SK-N-SH treated with all-trans-retinoic acid at 6 μM for 48 hours (cell line): ENCODE measurements around the gene ULBP1.
"Not testable (repeated sequence)": the region's sequence is repeated elsewhere in the genome, so short reads cannot be mapped to it uniquely, and the experiment has no call there.

Source experiments
- ATAC-seq: fragments of 200-7000 bp; cut with Tn5 transposase; 3 replicates; pipeline ENCODE4 v1.9.1; 2020; ENCODE audit warnings: mild to moderate bottlenecking, moderate library complexity
- ARNTL ChIP-seq: fragments of 450-650 bp; formaldehyde crosslinking; IDR thresholded peaks from 2 replicates; pipeline ENCODE4 v1.5.0; 2020; ENCODE audit warnings: low read depth, mild to moderate bottlenecking, moderate library complexity, borderline replicate concordance
- BACH2 ChIP-seq: fragments of 250-450 bp; sonication (Bioruptor Pico); IDR thresholded peaks from 2 replicates; pipeline ENCODE4 v1.9.0; 2021; ENCODE audit warnings: mild to moderate bottlenecking, borderline replicate concordance
- CREB5 ChIP-seq: fragments of 250-450 bp; sonication (Bioruptor Pico); IDR thresholded peaks from 2 replicates; pipeline ENCODE4 v1.5.1; 2020; ENCODE audit warnings: low read depth, mild to moderate bottlenecking, moderate library complexity
- CSRNP3 ChIP-seq: fragments of 250-450 bp; sonication (Bioruptor Pico); IDR thresholded peaks from 2 replicates; pipeline ENCODE4 v1.5.1; 2021; ENCODE audit warnings: mild to moderate bottlenecking, moderate library complexity
- ESRRG ChIP-seq: fragments of 250-450 bp; sonication (Bioruptor Pico); IDR thresholded peaks from 2 replicates; pipeline ENCODE4 v1.6.1; 2021; ENCODE audit warnings: mild to moderate bottlenecking
- GLIS3 ChIP-seq: fragments of 250-450 bp; sonication (Bioruptor Pico); IDR thresholded peaks from 2 replicates; pipeline ENCODE4 v1.5.0; 2020; ENCODE audit warnings: mild to moderate bottlenecking, moderate library complexity
- ISL1 ChIP-seq: fragments of 250-450 bp; sonication (Bioruptor Pico); IDR thresholded peaks from 2 replicates; pipeline ENCODE4 v2.1.2; 2022; ENCODE audit warnings: mild to moderate bottlenecking, moderate library complexity
- OSR1 ChIP-seq: fragments of 250-450 bp; sonication (Bioruptor Pico); IDR thresholded peaks from 2 replicates; pipeline ENCODE4 v1.8.0; 2022; ENCODE audit warnings: moderate library complexity, mild to moderate bottlenecking, inconsistent platforms
- PPARA ChIP-seq: fragments of 250-450 bp; sonication (Bioruptor Pico); IDR thresholded peaks from 2 replicates; pipeline ENCODE4 v1.5.0; 2020; ENCODE audit warnings: mild to moderate bottlenecking, borderline replicate concordance
- TCF4 ChIP-seq: fragments of 250-450 bp; sonication (Bioruptor Pico); IDR thresholded peaks from 2 replicates; pipeline ENCODE4 v1.8.0; 2021; ENCODE audit warnings: mild to moderate bottlenecking, moderate library complexity, borderline replicate concordance
- TOX ChIP-seq: fragments of 250-450 bp; sonication (Bioruptor Pico); IDR thresholded peaks from 2 replicates; pipeline ENCODE4 v1.8.0; 2021; ENCODE audit warnings: mild to moderate bottlenecking, moderate library complexity, borderline replicate concordance
- TSHZ2 ChIP-seq: fragments of 250-450 bp; sonication (Bioruptor Pico); IDR thresholded peaks from 2 replicates; pipeline ENCODE4 v1.5.0; 2020; ENCODE audit warnings: mild to moderate bottlenecking, moderate library complexity
- ZC3H10 ChIP-seq: fragments of 250-450 bp; sonication (Bioruptor Pico); IDR thresholded peaks from 2 replicates; pipeline ENCODE4 v1.5.1; 2021; ENCODE audit warnings: mild to moderate bottlenecking, moderate library complexity
- ZFP3 ChIP-seq: fragments of 250-450 bp; sonication (Bioruptor Pico); IDR thresholded peaks from 2 replicates; pipeline ENCODE4 v1.5.0; 2020; ENCODE audit warnings: mild to moderate bottlenecking, moderate library complexity
- ZNF565 ChIP-seq: fragments of 450-650 bp; formaldehyde crosslinking; conservative IDR thresholded peaks from 2 replicates; pipeline ENCODE4 v1.5.0; 2020; ENCODE audit warnings: low read depth, mild to moderate bottlenecking, moderate library complexity
- ZNF70 ChIP-seq: fragments of 450-650 bp; formaldehyde crosslinking; IDR thresholded peaks from 2 replicates; pipeline ENCODE4 v1.5.0; 2020; ENCODE audit warnings: mild to moderate bottlenecking, moderate library complexity
- ZNF8 ChIP-seq: fragments of 450-650 bp; formaldehyde crosslinking; IDR thresholded peaks from 2 replicates; pipeline ENCODE4 v1.5.0; 2020; ENCODE audit warnings: mild to moderate bottlenecking, moderate library complexity
- TF ChIP-seq, protein P1 (sequence below): fragments of 250-450 bp; sonication (Bioruptor Pico); IDR thresholded peaks from 2 replicates; pipeline ENCODE4 v1.8.0; 2020; ENCODE audit warnings: mild to moderate bottlenecking, moderate library complexity, borderline replicate concordance

The ULBP1 gene

DNA sequence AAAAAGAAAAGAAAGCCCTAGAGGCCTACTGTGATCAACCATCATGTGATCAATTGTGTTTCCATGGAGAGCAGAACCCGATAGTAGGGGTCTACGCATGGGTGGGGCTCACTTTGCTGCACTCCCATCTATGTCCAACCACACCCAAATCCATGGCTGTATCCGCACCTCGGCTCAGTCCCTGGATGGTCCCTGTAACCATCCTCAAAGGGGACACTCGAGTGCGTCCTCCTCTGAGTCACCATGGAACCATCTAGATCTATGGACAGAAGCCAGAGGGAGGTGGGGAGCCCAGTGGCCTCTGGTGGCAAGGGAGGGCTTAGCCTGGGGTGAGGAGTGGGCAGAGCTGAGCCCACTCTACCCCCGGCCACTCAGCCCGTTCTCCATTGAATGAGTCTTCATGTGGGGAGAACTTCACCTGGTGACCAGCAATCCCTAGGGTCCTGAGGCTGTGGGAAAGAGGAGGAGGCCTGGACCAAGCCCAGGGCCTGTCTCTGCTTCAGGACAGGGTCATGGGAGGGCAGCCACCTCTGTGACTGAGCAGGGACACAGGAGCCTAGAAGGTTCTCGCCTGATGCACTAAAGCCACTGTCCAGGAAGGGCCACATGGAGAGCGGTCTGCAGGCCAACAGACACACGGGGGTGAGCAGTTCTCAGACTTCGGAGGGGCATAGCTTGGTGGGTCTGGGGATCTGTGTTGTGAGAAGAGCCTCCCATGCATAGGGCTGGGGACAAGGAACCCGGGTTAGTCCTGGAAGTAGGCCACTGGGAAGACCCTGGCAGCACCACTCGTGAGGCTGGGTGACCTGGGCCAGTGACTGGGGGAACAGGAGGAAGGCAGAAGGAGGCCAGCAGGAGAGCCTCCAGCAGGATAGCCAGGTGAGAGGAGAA, 42.3 kb downstream of the ULBP1 start (continued):
- TF ChIP-seq CSRNP3 (CRISPR knock-in tag) (no peak), ZNF8 (CRISPR knock-in tag) (no peak), TCF4 (no peak)

DNA sequence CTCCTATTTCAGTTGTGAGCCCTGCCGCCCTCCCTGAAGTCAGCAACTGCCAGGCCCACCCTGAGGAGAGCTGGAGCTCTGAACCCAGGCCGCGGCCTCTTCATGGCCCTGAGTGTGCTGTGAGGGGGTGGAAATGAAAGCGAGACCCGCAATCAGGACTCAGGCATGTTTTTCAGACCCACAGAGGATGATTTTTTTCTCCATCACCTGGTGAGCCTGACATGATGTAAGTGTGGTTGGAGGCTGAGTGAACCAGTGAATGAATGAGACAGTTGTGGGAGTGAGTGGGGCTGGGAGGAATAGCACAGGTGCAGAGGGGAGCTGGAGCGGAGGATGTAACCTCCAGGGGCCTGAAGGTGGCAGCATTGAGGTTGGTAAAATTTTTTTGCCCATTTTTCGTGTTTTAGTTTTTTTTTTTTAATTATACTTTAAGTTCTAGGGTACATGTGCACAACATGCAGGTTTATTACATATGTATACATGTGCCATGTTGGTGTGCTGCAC, 43.3 kb downstream of the ULBP1 start:
- TF ChIP-seq BACH2 (CRISPR knock-in tag) (no peak), ZNF565 (CRISPR knock-in tag) (no peak), ZNF70 (CRISPR knock-in tag) (no peak)

DNA sequence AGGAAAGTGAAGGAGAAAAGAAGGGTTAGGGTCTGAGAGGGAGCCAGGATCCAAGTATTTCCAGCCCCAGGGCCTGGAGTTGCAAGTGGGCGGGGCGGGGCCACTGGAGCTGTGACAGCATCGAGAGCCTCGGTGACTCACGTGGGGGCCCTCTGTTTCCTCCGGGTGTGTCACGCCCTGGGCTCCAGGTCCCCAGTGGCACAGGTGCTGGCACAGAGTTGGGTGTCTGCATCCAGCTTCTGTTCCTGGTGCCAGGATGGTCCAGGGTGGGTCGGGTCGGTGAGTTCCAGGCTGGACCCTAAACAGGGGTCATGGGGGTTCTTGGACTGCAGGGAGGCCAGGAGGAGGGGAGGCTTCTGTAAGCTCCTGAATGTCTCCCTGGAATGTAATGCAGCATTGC, 44.8 kb downstream of the ULBP1 start:
- no peak for TF ChIP-seq ISL1 (CRISPR knock-in tag)
- no peak for TF ChIP-seq TCF4
- no peak for TF ChIP-seq ESRRG (CRISPR knock-in tag)
- no peak for TF ChIP-seq ZNF8 (CRISPR knock-in tag)
- no peak for TF ChIP-seq TSHZ2
- no peak for TF ChIP-seq ZFP3 (CRISPR knock-in tag)
- TF ChIP-seq ZNF70 (CRISPR knock-in tag): no peak
- TF ChIP-seq ARNTL (CRISPR knock-in tag): no peak
- TF ChIP-seq ZC3H10: no peak
- TF ChIP-seq TOX (CRISPR knock-in tag): no peak
- TF ChIP-seq CREB5 (CRISPR knock-in tag): no peak
- no peak for TF ChIP-seq OSR1 (CRISPR knock-in tag)
- no peak for TF ChIP-seq GLIS3
- no peak for TF ChIP-seq PPARA
- TF ChIP-seq, protein P1, sequence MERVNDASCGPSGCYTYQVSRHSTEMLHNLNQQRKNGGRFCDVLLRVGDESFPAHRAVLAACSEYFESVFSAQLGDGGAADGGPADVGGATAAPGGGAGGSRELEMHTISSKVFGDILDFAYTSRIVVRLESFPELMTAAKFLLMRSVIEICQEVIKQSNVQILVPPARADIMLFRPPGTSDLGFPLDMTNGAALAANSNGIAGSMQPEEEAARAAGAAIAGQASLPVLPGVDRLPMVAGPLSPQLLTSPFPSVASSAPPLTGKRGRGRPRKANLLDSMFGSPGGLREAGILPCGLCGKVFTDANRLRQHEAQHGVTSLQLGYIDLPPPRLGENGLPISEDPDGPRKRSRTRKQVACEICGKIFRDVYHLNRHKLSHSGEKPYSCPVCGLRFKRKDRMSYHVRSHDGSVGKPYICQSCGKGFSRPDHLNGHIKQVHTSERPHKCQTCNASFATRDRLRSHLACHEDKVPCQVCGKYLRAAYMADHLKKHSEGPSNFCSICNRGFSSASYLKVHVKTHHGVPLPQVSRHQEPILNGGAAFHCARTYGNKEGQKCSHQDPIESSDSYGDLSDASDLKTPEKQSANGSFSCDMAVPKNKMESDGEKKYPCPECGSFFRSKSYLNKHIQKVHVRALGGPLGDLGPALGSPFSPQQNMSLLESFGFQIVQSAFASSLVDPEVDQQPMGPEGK (CRISPR knock-in tag): no peak
- no peak for ATAC-seq

More for the DNA sequence above, 43.3 kb downstream of the ULBP1 start:
- peak; percentile 27; the same call in 1 of the 3 replicates for ATAC-seq

GRCh38 chr6:150012846-150013784, 49.4 kb downstream of the ULBP1 start:
- not testable (repeated sequence) for ATAC-seq

DNA sequence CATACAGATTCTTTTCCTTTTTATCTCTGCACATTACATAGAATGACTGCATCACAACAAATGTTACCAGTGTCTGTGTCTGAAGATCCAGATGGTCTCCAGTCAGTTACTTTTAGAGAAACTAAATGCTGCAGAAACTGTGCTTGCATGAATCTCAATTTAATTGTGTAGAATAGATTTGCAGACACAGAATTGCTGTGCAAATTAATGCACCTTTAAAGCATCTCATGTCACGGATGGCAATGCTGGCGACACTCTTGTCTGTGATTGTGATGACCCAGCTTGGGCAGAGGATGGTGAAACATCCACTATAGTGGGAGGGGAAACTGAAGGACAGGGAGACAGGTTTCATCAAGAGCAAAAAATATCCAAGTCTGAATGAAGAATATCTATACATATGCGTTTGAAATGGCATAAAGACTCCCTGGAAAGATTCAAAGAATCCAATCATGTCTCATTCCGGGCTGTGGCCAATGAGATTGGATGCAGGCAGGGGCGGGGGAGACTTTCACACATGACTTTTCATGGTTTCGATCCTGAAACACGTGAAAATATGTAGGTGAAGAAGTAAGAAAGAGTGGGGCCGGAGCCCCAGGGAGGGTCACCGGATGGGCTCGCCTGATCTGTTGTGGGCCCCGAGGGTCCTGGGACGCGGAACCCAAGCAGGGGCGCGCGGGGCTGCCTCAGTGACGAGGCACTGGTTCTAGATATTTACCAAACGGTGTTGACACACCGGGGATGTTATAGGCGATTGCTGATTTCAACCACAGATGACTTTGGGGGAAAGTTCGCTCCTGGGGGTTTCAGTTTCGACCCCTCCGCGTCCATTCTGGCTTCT, 50.3 kb downstream of the ULBP1 start:
- ATAC-seq: not testable (repeated sequence)

DNA sequence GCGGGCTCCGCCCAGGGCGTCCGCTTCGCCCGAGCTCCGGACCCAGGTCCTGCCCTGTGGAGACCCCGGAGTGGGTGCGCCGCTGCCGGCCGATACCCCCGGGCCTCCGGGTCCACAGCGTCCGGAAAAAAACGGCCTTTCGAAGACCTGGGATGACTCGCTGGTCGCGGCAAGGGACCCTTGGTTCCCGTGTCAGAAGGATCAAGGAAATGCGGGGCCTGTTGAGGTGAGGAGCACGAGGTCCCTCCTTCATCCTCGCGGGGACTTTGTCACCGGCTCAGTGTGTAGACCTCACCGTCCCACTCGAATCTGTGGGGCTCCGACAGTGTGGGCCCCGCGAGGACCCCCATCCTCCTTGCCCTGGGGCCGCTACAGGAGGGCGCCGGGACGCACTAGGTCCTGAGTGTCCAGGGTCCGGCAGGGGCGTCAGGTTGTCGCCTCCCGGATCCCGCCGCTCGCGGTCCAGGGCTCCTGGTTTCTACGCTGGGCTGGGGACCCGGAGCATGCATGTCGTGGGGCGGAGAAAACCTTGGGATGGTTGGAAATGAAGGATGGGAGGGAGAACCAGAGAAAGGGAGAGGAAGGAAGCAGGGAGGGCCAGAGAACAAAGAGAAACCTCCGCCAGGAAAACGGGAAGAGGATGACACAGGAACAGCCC, 51.0 kb downstream of the ULBP1 start:
- ATAC-seq: not testable (repeated sequence)

DNA sequence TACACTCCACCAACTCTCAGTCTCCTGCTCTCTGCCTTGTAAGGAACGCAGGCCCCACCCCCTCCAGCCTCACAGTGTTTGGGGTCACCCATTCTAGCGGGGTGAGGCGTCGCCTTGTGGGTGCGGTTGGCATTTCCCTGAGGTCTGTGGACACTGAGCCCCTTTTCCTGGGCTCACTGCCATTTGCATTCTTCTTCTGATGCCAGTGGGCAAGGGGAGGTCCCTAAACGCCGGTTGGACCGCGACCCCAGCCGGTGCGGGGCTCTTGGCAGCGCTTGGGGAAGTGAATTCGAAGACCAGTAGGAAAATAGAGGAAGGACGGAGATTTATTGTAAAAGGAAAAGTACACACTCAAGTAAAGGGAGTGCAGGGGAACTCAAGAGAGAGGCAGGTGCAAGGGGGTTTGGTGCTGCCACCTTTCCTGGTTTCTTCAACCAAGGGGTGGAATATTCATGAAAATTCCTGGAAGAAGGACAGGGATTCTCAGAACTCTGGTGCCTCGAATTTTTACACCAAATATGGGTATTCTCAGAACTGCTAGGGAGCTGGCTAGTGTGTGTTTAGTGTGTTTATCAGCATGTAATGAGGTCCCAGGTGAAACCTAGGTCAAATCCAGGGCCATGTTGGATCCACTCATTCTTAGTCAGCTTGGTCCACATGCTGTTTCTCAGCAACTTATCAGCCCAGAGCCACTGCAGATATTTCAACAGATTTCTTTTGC, 51.7 kb downstream of the ULBP1 start:
- peak; percentile 43 for ATAC-seq
